MG63 (cell line): Measurements from ENCODE around the gene NEUROD1. TPM values are rescaled to one million over a fixed set of nuclear protein-coding genes. Genes with fewer than 3 reads are reported as not detected.
A peak's percentile ranks its signal among the peaks of the same experiment; 100 is the strongest.
"Not testable (repeated sequence)": the region's sequence is repeated elsewhere in the genome, so short reads cannot be mapped to it uniquely, and the experiment has no call there.

Experiments
- DNase-seq: peaks from one replicate; pipeline ENCODE4 v3.0.0-alpha.2; 2020
- H3K27me3 ChIP-seq: fragments of 250-450 bp; sonication (Bioruptor Pico); 2 replicates; pipeline ENCODE4 v1.5.1; 2020; ENCODE audit warnings: mild to moderate bottlenecking, moderate library complexity
- H3K36me3 ChIP-seq: fragments of 250-450 bp; sonication (Bioruptor Pico); 2 replicates; pipeline ENCODE4 v1.5.1; 2020; ENCODE audit warnings: mild to moderate bottlenecking, moderate library complexity
- H3K4me3 ChIP-seq: fragments of 250-450 bp; sonication (Bioruptor Pico); 2 replicates; pipeline ENCODE4 v1.5.1; 2020; ENCODE audit warnings: mild to moderate bottlenecking, moderate library complexity
- H3K9me3 ChIP-seq: fragments of 250-450 bp; sonication (Bioruptor Pico); 2 replicates; pipeline ENCODE4 v1.5.1; 2020; ENCODE audit warnings: mild to moderate bottlenecking, moderate library complexity
- total RNA-seq: library from RNA; depleted of rRNA; stranded (reverse); fragments of >200 nt; shearing (Covaris generic); gene quantifications from 2 replicates; pipeline ENCODE4 v1.2.3, GENCODE V29; 2014; ENCODE audit warnings: low replicate concordance; rRNA removed

The NEUROD1 gene
- not detected in 2 replicates for total RNA-seq

DNA sequence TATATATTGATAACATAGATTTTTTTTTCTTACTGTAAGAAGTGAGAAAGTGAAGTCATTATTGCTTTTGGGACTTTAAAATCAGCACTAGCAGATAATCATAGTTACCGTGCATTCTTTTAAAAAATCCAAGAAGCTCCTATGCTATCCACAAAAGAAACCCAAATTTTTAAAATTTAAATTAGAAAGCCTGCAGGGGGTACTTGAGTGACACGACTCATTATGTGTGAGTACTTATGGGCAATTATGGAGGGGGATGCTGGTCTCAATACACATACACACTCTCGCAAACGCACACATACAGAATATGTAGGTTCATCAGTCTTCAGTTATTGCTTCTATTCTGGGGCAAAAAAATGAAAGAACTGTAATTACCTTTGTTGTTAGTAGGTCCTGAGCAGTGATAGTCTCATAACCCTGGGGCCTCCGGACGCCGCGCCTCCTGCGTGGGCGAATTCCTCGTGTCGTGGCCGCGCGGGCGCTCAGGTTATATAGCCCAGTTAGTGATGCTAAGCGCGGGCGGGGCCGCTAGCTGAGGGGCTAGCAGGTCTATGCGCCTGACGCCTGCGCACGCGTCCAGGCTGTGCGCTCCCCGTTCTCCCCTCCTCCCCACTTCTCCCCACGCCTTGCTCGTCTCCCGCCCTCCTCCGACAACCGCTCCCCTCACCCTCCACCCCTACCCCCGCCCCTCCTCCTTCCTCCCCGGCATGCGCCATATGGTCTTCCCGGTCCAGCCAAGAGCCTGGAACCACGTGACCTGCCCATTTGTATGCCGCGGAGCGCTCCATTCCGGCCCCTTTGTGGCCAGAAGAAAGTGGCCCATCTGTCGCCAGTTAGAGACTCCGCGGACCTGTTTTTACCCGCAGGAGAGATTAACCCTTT lies at the start of gene NEUROD1:
TSS of gene NEUROD1 (minus strand) at position 463 of the 882 bp plus-strand sequence. CDS start 1,657 bp downstream, outside the sequence.
- peak; percentile 14 for DNase-seq
- H3K4me3 ChIP-seq = peak within 1 kb of the TSS; percentile 32
- H3K27me3 ChIP-seq = peaks cover 70% of the 10 kb centered on the region
- H3K9me3 ChIP-seq = no peaks in the 10 kb centered on the region; the same call in 1 of the 2 replicates
- no peaks in the 10 kb centered on the region for H3K36me3 ChIP-seq

DNA sequence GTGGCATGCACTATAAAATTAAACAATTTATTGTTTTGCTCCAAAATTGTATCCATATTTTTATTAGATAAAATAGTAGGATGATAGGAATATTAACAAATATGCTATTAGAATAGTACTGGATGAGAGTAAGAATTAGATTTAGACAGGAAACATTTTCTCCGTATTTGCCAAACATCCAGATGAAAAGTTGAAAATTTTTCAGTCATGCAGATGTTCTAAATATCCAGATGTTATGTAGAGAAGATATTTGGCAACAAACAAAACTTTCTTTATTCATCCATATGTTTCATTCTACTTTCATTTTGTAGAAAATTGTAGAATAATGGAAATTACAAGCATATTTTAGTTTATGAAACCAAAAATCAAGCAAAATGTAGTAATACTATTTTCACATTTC lies 45.2 kb upstream of the NEUROD1 start:
- no peak overlapping the region for H3K4me3 ChIP-seq

GRCh38 chr2:181724662-181725061 lies 44.3 kb upstream of the NEUROD1 start:
- no peaks in the 10 kb centered on the region for H3K36me3 ChIP-seq
- H3K27me3 ChIP-seq = no peaks in the 10 kb centered on the region
- DNase-seq = no peak
- no peak overlapping the region for H3K4me3 ChIP-seq
- no peaks in the 10 kb centered on the region for H3K9me3 ChIP-seq

More for the DNA sequence above, 45.2 kb upstream of the NEUROD1 start:
- Histone ChIP-seq H3K9me3 (no peaks in the 10 kb centered on the region), H3K27me3 (no peaks in the 10 kb centered on the region), H3K36me3 (no peaks in the 10 kb centered on the region)
- DNase-seq = no peak

DNA sequence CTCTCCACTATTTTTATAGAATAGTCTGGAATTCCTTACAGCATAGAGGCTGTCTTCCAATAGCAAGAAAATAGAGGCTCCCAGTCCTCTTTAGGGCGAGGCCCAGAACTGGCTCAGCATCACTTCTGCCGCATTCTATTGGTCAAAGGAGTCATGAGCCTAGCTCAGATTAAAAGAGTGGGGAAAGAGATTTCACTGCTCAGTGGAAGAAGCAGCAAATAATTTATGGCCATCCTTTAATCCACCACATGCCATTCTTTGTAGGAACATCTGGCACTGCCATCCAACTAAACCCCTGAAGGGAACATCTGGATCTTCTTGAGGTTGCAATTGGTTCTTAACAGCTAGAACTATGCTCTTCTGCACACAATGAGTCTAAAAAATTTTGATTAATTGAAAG lies 43.4 kb upstream of the NEUROD1 start:
- H3K4me3 ChIP-seq = no peak overlapping the region
- DNase-seq = no peak
- H3K9me3 ChIP-seq = no peaks in the 10 kb centered on the region
- H3K27me3 ChIP-seq = no peaks in the 10 kb centered on the region
- no peaks in the 10 kb centered on the region for H3K36me3 ChIP-seq

DNA sequence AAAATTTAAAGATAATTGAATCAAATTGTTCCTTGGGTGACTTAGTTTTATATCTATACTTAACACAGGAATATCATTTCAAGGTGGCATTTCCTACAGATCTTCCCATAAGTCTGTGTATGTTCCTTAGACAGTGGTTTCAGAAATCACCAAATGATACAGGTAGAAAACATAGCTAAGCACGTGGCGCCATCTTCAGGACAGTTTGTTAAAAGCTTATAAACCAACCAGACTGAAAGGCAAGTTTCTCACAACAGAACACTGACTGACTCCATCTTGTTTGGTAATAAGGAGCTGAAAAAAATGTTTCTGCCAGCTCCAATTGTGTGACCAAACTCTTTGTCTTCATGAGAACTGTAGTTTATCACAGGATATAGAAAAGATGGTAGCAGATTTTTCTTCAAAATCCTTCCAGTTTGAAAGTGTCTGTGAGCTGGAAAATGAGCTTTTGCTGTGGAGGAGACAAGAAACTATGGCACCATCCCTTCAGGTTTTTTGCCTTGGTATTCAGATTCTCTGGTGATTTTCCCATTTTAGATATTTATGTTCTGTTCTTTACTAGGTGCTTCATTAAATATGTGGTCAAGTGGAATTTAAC lies 34.8 kb upstream of the NEUROD1 start:
- H3K36me3 ChIP-seq = no peaks in the 10 kb centered on the region
- H3K4me3 ChIP-seq = no peak overlapping the region
- DNase-seq = peak; percentile 14
- H3K9me3 ChIP-seq = no peaks in the 10 kb centered on the region
- no peaks in the 10 kb centered on the region for H3K27me3 ChIP-seq

GRCh38 chr2:181711051-181711450 lies 30.7 kb upstream of the NEUROD1 start:
- not testable (repeated sequence) for H3K36me3 ChIP-seq, H3K27me3 ChIP-seq, DNase-seq, H3K4me3 ChIP-seq, H3K9me3 ChIP-seq

DNA sequence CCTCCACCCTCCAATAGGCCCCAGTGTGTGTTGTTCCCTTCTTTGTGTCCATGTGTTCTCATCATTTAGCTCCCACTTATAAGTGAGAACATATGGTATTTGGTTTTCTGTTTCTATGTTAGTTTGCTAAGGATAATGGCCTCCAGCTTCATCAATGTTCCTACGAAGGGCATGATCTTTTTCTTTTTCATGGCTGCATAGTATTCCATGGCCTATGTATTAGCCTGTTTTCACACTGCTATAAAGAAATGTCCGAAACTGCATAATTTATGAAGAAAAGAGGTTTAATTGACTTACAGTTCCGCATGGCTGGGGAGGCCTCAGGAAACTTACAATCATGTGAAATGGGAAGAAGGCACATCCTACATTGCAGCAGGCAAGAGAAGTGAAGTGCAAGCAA lies 22.2 kb upstream of the NEUROD1 start:
- H3K36me3 ChIP-seq, H3K4me3 ChIP-seq, H3K9me3 ChIP-seq, H3K27me3 ChIP-seq, DNase-seq: not testable (repeated sequence)

DNA sequence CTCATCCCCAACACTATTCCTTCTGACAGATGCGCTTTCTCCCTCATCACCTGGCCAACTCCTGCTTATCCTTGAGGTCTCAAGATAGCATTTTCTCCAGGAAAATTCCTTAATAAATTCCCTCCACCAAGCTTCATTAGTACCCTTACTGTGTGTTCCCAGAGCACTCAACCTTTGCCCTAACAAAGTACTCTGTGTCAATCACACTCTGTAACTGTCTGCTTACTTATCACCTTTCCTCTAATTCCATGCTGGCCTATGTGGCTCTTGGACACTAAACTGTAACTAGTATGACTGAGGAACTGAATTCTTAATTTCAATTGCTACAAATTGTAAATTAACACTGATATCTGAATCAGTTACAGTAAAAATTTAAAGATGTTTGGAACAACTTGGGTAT lies 17.9 kb upstream of the NEUROD1 start:
- H3K36me3 ChIP-seq = no peaks in the 10 kb centered on the region
- DNase-seq = no peak

DNA sequence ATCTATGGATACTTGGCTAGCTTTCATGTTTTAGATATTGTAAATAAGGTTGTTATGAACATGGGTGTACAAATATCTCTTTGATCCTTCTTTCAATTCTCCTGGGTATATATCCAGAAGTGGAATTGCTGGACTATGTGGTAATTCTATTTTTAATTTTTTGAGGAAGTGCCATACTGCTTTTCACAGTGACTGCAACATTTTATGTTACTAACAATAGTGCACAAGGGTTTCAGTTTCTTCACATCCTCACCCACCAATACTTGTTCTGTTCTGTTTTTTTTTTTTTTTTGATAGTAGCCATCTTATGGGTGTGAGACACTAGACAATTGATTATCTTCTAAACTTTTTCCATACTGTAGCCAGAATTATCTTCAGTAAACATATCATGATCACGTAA lies 17.3 kb upstream of the NEUROD1 start:
- peaks cover 2% of the 10 kb centered on the region; the same call in 1 of the 2 replicates for H3K27me3 ChIP-seq
- H3K36me3 ChIP-seq = no peaks in the 10 kb centered on the region
- DNase-seq = no peak
- no peak overlapping the region for H3K4me3 ChIP-seq
- H3K9me3 ChIP-seq = no peaks in the 10 kb centered on the region

More for the DNA sequence above, 17.9 kb upstream of the NEUROD1 start:
- H3K9me3 ChIP-seq = no peaks in the 10 kb centered on the region
- H3K27me3 ChIP-seq = peaks cover 2% of the 10 kb centered on the region; the same call in 1 of the 2 replicates
- H3K4me3 ChIP-seq = no peak overlapping the region

DNA sequence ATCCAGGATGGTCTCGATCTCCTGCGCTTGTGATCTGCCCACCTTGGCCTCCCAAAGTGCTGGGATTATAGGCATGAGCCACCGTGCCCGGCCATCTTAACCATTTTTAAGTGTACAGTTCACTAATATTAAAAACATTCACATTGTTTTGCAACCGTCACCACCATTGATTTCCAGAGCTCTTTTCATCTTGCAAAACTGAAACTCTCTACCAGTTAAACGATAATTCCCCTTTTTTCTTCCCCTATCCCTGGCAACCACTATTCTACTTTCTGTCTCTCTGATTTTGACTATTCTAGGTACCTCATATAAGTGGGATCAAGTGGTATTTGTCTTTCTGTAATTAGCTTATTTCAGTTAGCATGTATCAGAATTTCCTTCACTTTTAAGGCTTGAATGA lies 16.8 kb upstream of the NEUROD1 start:
- Histone ChIP-seq H3K36me3 (no peaks in the 10 kb centered on the region), H3K27me3 (peaks cover 2% of the 10 kb centered on the region; the same call in 1 of the 2 replicates), H3K4me3 (no peak overlapping the region), H3K9me3 (no peaks in the 10 kb centered on the region)
- no peak for DNase-seq

DNA sequence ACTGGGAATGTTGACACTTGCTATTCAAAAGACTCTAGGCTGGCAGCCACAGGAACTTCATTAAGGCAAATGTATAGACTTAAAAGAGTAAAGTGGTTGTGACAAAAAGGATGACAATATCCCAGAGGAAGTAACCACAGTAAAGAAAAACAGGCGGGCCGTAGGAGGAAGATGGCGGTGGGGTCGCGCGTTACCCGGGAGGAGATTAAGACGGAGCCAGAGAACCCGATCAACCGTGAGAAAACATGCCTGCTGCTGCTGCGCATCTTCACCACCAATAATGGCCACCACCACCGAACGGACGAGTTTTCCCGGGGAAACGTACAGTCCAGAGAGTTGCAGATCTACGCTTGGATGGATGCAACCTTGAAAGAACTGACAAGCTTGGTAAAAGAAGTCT lies 14.0 kb upstream of the NEUROD1 start:
- Histone ChIP-seq H3K9me3 (no peaks in the 10 kb centered on the region), H3K36me3 (no peaks in the 10 kb centered on the region), H3K27me3 (peaks cover 2% of the 10 kb centered on the region; the same call in 1 of the 2 replicates), H3K4me3 (no peak overlapping the region)
- DNase-seq = no peak

- Histone ChIP-seq H3K9me3 (no peaks in the 10 kb centered on the region), H3K27me3 (no peaks in the 10 kb centered on the region; the same call in 1 of the 2 replicates), H3K4me3 (no peak overlapping the region), H3K36me3 (no peaks in the 10 kb centered on the region)
- no peak for DNase-seq
Observed at GRCh38 chr2:181690860-181691259, 10.5 kb upstream of the NEUROD1 start.

DNA sequence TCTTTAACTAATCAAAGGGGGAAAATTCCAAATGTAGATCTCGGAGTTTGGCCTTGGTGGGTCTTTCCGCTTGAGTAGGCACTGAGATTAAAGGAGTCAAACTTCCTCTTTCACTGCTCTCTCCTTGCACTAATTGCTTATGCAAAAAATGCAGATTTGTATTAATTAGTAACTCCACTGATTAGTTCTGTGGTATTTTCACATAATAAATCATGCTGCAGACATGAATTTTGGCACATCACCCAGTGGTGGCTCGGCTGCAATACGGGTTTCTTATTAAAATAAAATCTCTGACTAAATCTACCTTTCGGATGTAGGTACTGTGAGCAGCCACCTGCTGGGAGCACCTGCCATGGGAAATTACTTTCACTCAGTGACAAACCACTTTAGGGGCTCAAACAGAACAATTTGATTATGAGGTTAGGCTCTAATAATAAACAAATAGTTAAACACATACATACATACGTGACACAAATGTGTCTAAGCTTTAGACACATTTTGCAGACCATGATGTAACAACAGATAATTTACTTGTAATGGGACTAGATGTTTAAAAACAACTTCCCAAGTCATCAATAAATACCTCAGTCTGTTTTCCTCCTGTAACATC lies 6.4 kb upstream of the NEUROD1 start:
- no peak for DNase-seq
- Histone ChIP-seq H3K36me3 (no peaks in the 10 kb centered on the region), H3K27me3 (peaks cover 17% of the 10 kb centered on the region)

GRCh38 chr2:181685150-181685688 lies 4.9 kb upstream of the NEUROD1 start:
- Histone ChIP-seq H3K9me3 (no peaks in the 10 kb centered on the region), H3K27me3 (peaks cover 30% of the 10 kb centered on the region), H3K4me3 (no peak overlapping the region), H3K36me3 (no peaks in the 10 kb centered on the region)
- DNase-seq = no peak

More for the DNA sequence above, 6.4 kb upstream of the NEUROD1 start:
- H3K4me3 ChIP-seq = no peak overlapping the region
- H3K9me3 ChIP-seq = no peaks in the 10 kb centered on the region

DNA sequence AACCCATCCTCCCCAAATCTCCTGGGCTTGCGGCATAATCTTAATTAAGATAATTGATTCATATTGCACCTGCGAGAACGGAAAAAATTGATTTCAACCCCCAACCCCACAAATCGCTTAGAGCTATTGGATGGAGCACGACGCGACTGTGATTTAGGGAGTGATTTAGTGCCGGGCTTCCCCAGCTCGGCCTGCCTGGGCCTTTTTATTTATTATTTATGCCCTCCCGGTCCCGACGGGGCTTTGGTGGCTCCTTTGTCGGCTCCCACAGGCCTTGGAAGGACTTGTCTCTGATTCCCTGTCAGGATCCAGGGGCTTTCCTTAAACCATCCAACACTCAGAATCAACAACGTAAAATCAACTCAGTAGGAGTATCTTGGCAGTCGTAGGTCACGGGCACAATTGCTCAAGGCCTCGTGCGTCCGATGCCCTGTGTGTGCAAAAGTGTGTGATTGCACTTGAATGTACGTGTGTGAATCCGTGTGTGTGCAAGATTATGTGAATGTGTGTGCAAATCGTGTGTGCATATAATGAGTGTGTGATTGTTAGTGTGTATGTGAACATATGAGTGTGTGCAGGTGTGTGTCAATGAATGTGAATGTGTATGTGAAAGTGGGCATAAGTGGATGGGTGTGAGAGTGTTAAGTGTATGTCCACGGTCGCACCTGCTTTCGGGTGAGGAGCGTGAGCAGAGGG lies 4.3 kb upstream of the NEUROD1 start:
- peaks cover 36% of the 10 kb centered on the region for H3K27me3 ChIP-seq
- H3K4me3 ChIP-seq = no peak overlapping the region
- H3K9me3 ChIP-seq = no peaks in the 10 kb centered on the region
- DNase-seq = no peak
- H3K36me3 ChIP-seq = no peaks in the 10 kb centered on the region
